Loucy (cell line): Measurements from ENCODE around the gene KAT2B.

Experiments used
- H2AFZ ChIP-seq: fragments of 200-600 bp; sonication (generic); 2 replicates; pipeline ENCODE4 v1.6.0; 2016; ENCODE audit warnings: antibody characterized with exemption, mild to moderate bottlenecking, low read length, moderate library complexity
- H3F3A ChIP-seq: fragments of 200-600 bp; 2 replicates; pipeline ENCODE4 v1.6.0; 2016; ENCODE audit warnings: antibody characterized with exemption, low read depth, mild to moderate bottlenecking
- H3K27me3 ChIP-seq: fragments of 200-600 bp; sonication (generic); 2 replicates; pipeline ENCODE4 v1.6.1; 2014; ENCODE audit warnings: low read length, mild to moderate bottlenecking; ENCODE audit not compliant: insufficient read depth, poor library complexity, severe bottlenecking
- H3K36me3 ChIP-seq: fragments of 200-600 bp; sonication (generic); 2 replicates; pipeline ENCODE4 v1.6.1; 2016; ENCODE audit warnings: low read length; ENCODE audit not compliant: insufficient read depth
- H3K4me1 ChIP-seq: fragments of 200-600 bp; sonication (generic); 2 replicates; pipeline ENCODE4 v1.5.1; 2014; ENCODE audit warnings: low read length, mild to moderate bottlenecking; ENCODE audit not compliant: insufficient read depth, poor library complexity, severe bottlenecking
- H3K4me2 ChIP-seq: fragments of 200-600 bp; sonication (generic); 2 replicates; pipeline ENCODE4 v1.6.0; 2014; ENCODE audit warnings: antibody characterized with exemption, low read length, low read depth, mild to moderate bottlenecking; ENCODE audit not compliant: poor library complexity, severe bottlenecking
- H3K4me3 ChIP-seq: fragments of 200-600 bp; sonication (generic); 2 replicates; pipeline ENCODE4 v1.5.1; 2014; ENCODE audit warnings: low read length, mild to moderate bottlenecking, mixed read lengths; ENCODE audit not compliant: poor library complexity, severe bottlenecking
- H3K79me2 ChIP-seq: fragments of 200-600 bp; sonication (generic); 2 replicates; pipeline ENCODE4 v1.6.1; 2014; ENCODE audit warnings: low read length; ENCODE audit not compliant: insufficient read depth
- H3K9ac ChIP-seq: fragments of 200-600 bp; sonication (generic); 2 replicates; pipeline ENCODE4 v1.6.0; 2014; ENCODE audit warnings: mild to moderate bottlenecking, low read depth, low read length, moderate library complexity; ENCODE audit not compliant: poor library complexity, severe bottlenecking
- H3K9me2 ChIP-seq: fragments of 200-600 bp; sonication (generic); replicated peaks from 2 replicates; pipeline ENCODE4 v1.6.1; 2016; ENCODE audit warnings: low read depth, low read length, mixed read lengths
- H3K9me3 ChIP-seq: fragments of 200-600 bp; sonication (generic); 2 replicates; pipeline ENCODE4 v1.6.1; 2014; ENCODE audit warnings: mild to moderate bottlenecking, antibody characterized with exemption, low read length, low read depth; ENCODE audit not compliant: insufficient read depth
- H4K20me1 ChIP-seq: fragments of 200-600 bp; sonication (generic); 2 replicates; pipeline ENCODE4 v1.6.0; 2014; ENCODE audit warnings: antibody characterized with exemption, low read length, mild to moderate bottlenecking; ENCODE audit not compliant: insufficient read depth, poor library complexity, severe bottlenecking
- CTCF ChIP-seq: fragments of 200-600 bp; sonication (generic); conservative IDR thresholded peaks from 2 replicates; pipeline ENCODE4 v1.5.1; 2014; ENCODE audit warnings: mild to moderate bottlenecking, antibody characterized with exemption, low read length
- EZH2phosphoT487 ChIP-seq: fragments of 200-600 bp; IDR thresholded peaks from 2 replicates; pipeline ENCODE4 v1.6.1; 2018; ENCODE audit warnings: antibody characterized with exemption, mild to moderate bottlenecking, moderate library complexity, borderline replicate concordance

The KAT2B gene

GRCh38 chr3:20154078-20154477, 113.8 kb downstream of the KAT2B start:
- no peaks in the 10 kb centered on the region for H3K27me3 ChIP-seq
- no peak overlapping the region for H3K4me3 ChIP-seq
- H4K20me1 ChIP-seq = no peaks in the 10 kb centered on the region
- H3K9me2 ChIP-seq = no peaks in the 10 kb centered on the region
- H3K9ac ChIP-seq = no peak overlapping the region
- H3K79me2 ChIP-seq = no peaks in the 10 kb centered on the region
- H3K4me2 ChIP-seq = no peak overlapping the region
- no peaks in the 10 kb centered on the region for H3K9me3 ChIP-seq
- H3K4me1 ChIP-seq = no peaks in the 10 kb centered on the region
- H3F3A ChIP-seq = no peaks in the 10 kb centered on the region
- TF ChIP-seq CTCF (no peak), EZH2phosphoT487 (no peak)
- no peak overlapping the region for H2AFZ ChIP-seq
- peaks cover 26% of the 10 kb centered on the region; the same call in 1 of the 2 replicates for H3K36me3 ChIP-seq

GRCh38 chr3:20154928-20155327, 114.7 kb downstream of the KAT2B start:
- peaks cover 3% of the 10 kb centered on the region for H3K4me1 ChIP-seq
- H2AFZ ChIP-seq = no peak overlapping the region
- H3K79me2 ChIP-seq = no peaks in the 10 kb centered on the region
- H3K4me3 ChIP-seq = no peak overlapping the region
- no peaks in the 10 kb centered on the region for H3K27me3 ChIP-seq
- no peaks in the 10 kb centered on the region for H3K9me3 ChIP-seq
- no peak overlapping the region for H3K4me2 ChIP-seq
- H3K36me3 ChIP-seq = peaks cover 35% of the 10 kb centered on the region; the same call in 1 of the 2 replicates
- H3F3A ChIP-seq = no peaks in the 10 kb centered on the region
- no peaks in the 10 kb centered on the region for H4K20me1 ChIP-seq
- H3K9ac ChIP-seq = no peak overlapping the region
- no peak for TF ChIP-seq CTCF
- TF ChIP-seq EZH2phosphoT487 = no peak
- H3K9me2 ChIP-seq = no peaks in the 10 kb centered on the region

GRCh38 chr3:20160230-20160629, 120.0 kb downstream of the KAT2B start:
- H3K4me2 ChIP-seq = no peak overlapping the region
- no peaks in the 10 kb centered on the region for H3K9me2 ChIP-seq
- H4K20me1 ChIP-seq = no peaks in the 10 kb centered on the region
- peaks cover 11% of the 10 kb centered on the region for H3K4me1 ChIP-seq
- peaks cover 51% of the 10 kb centered on the region; the same call in 1 of the 2 replicates for H3K36me3 ChIP-seq
- H3K9me3 ChIP-seq = no peaks in the 10 kb centered on the region
- H3K27me3 ChIP-seq = no peaks in the 10 kb centered on the region
- no peak overlapping the region for H3K4me3 ChIP-seq
- no peak overlapping the region for H2AFZ ChIP-seq
- no peak overlapping the region for H3K9ac ChIP-seq
- TF ChIP-seq EZH2phosphoT487 (no peak), CTCF (no peak)
- no peaks in the 10 kb centered on the region; the same call in 1 of the 2 replicates for H3K79me2 ChIP-seq
- H3F3A ChIP-seq = no peaks in the 10 kb centered on the region
